H1 (cell line): ENCODE measurements around the gene GCK. TPM values are rescaled to one million over a fixed set of nuclear protein-coding genes. Genes with fewer than 3 reads are reported as not detected.

Source experiments
- ASH2L ChIP-seq: fragments of 200-600, 300-600 bp; sonication (generic); IDR thresholded peaks from one replicate; pipeline ENCODE4 v1.7.1; 2017; ENCODE audit warnings: low read length
- GTF2F1 ChIP-seq: IDR thresholded peaks from 2 replicates; pipeline ENCODE4 v1.6.1; 2012; ENCODE audit warnings: low read depth, low read length, improper control_type of control experiment, borderline replicate concordance
- HDAC2 ChIP-seq, 2 experiments: fragments of 300-600 bp in 1 of 2; sonication (generic) in 1 of 2; IDR thresholded peaks; 2 replicates each; pipeline ENCODE4 v1.6.1; 2011 to 2012; ENCODE audit warnings: low read depth in 2 of 2, low read length in 2 of 2, mild to moderate bottlenecking in 2 of 2, moderate library complexity in 2 of 2, borderline replicate concordance in 1 of 2, inconsistent platforms in 1 of 2
- SIX5 ChIP-seq: IDR thresholded peaks from 2 replicates; pipeline ENCODE4 v1.6.1; 2011; ENCODE audit warnings: mild to moderate bottlenecking, low read depth, low read length
- TEAD4 ChIP-seq: IDR thresholded peaks from 2 replicates; pipeline ENCODE4 v1.6.1; 2012; ENCODE audit warnings: low read depth, low read length, inconsistent platforms, mixed read lengths
- polyA plus RNA-seq, 7 experiments: library from polyadenylated mRNA; depleted of rRNA in 3 of 7; stranded (reverse) in 5 of 7; unstranded in 2 of 7; fragments of >200 nt in 5 of 7; fragments of 200-250 nt in 2 of 7; gene quantifications; 1 replicate in 5 of 7; 2 replicates in 1 of 7; 4 replicates in 1 of 7; pipeline versions ENCODE4 v1.2.1 to v1.2.3, GENCODE V29; 2011 to 2013; ENCODE audit warnings: missing spikeins in 2 of 7, mixed read lengths in 2 of 7
- total RNA-seq: library from RNA; stranded (reverse); fragmentation: NEBNext Ultra II Directional; extraction: Animal tissue kit (Norgen Biotek cat#: 25700); gene quantifications from 2 replicates; pipeline ENCODE4 v1.2.1, GENCODE V29; 2021

GCK gene
- total and polyA plus RNA-seq, 2 of the 8 experiments (the other 6 are each of a cell fraction or from before 2014, with no cell fraction given), result 2.4 to 4.9 TPM

DNA sequence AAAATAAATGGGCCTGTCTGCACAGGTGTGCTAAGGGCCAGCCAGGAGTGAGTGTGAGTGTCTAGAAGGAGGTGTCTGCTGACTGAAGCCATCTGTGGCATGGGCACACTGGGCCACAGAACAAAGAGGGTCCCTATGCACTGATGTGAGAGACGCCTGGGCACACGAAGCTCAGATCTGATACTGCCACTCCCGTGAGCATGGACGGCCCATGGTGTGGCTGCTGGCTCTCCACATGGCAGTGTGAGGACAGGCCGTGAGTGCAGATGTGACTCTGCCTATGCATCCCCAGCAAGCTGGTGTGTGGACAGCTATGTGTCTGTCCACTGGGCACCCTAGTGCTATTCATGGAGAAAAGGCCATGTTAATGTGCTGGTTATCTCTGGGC, 35.3 kb downstream of the GCK start (continued):
- no peak for TF ChIP-seq TEAD4
- TF ChIP-seq GTF2F1, result no peak
- no peak for TF ChIP-seq ASH2L
- TF ChIP-seq SIX5, result no peak
- no peak for TF ChIP-seq HDAC2 (IDR thresholded peaks at IDR 0.05; ENCODE audit: borderline replicate concordance in 1 of 2, low read depth in 2 of 2, low read length in 2 of 2)
